Common myeloid progenitor, CD34-positive (primary cell): ENCODE results near the gene ZBTB45.

Experiments used
- CTCF ChIA-PET: fragments of 350-600 bp; sonication (Branson Sonifier 250); formaldehyde crosslinking; loops from one replicate; lab custom pipeline; 2021; ENCODE audit warnings: antibody characterized with exemption; lab: Charles Lee
- POLR2A ChIA-PET: fragments of 350-600 bp; sonication (Branson Sonifier 250); formaldehyde crosslinking; loops from one replicate; lab custom pipeline; 2021; ENCODE audit warnings: antibody characterized with exemption; lab: Charles Lee
- DNase-seq, 3 donors: peaks; one replicate each; pipeline versions ENCODE4 v3.0.0 to v3.0.0-alpha.2; 2013
- H3K27ac ChIP-seq, 2 experiments: 1 replicate in 1 of 2; 2 replicates in 1 of 2; pipeline ENCODE4 v1.7.0; 2013; ENCODE audit warnings: inconsistent platforms in 2 of 2, low read length in 2 of 2, mild to moderate bottlenecking in 2 of 2, low read depth in 1 of 2, moderate library complexity in 1 of 2; ENCODE audit not compliant: severe bottlenecking in 2 of 2, insufficient read depth in 1 of 2, poor library complexity in 1 of 2
- H3K27me3 ChIP-seq, 5 experiments: replicated peaks in 2 of 5; 1 replicate in 3 of 5; 2 replicates in 2 of 5; pipeline versions ENCODE4 v1.6.1 to v1.7.0; 2013; ENCODE audit warnings: low read length in 4 of 5, mild to moderate bottlenecking in 2 of 5, moderate library complexity in 2 of 5, inconsistent platforms in 1 of 5; ENCODE audit not compliant: insufficient read depth in 5 of 5, control insufficient read depth in 4 of 5
- H3K36me3 ChIP-seq, 4 experiments: 1 replicate in 2 of 4; 2 replicates in 2 of 4; pipeline versions ENCODE4 v1.6.1 to v1.7.0; 2013; ENCODE audit warnings: low read length in 3 of 4, control low read depth in 1 of 4, mild to moderate bottlenecking in 1 of 4; ENCODE audit not compliant: control insufficient read depth in 4 of 4, insufficient read depth in 4 of 4
- H3K4me1 ChIP-seq, 4 experiments: 1 replicate in 3 of 4; 2 replicates in 1 of 4; pipeline versions ENCODE4 v1.6.1 to v1.7.1; 2013; ENCODE audit warnings: low read length in 3 of 4, mild to moderate bottlenecking in 3 of 4, control low read depth in 1 of 4, inconsistent platforms in 1 of 4, moderate library complexity in 1 of 4; ENCODE audit not compliant: control insufficient read depth in 4 of 4, insufficient read depth in 4 of 4; ENCODE audit errors: control extremely low read depth in 1 of 4
- H3K4me3 ChIP-seq, 7 experiments: 1 replicate in 4 of 7; 2 replicates in 3 of 7; pipeline versions ENCODE4 v1.5.1 to v1.7.0; 2013; ENCODE audit warnings: mild to moderate bottlenecking in 7 of 7, low read length in 6 of 7, moderate library complexity in 6 of 7, inconsistent platforms in 2 of 7, low read depth in 2 of 7, control low read depth in 1 of 7; ENCODE audit not compliant: insufficient read depth in 4 of 7, control insufficient read depth in 1 of 7; ENCODE audit errors: extremely low read depth in 1 of 7
- H3K9me3 ChIP-seq, 5 experiments: 1 replicate in 4 of 5; 2 replicates in 1 of 5; pipeline versions ENCODE4 v1.6.1 to v1.7.1; 2013; ENCODE audit warnings: low read length in 4 of 5, mild to moderate bottlenecking in 2 of 5, inconsistent platforms in 1 of 5, low read depth in 1 of 5, moderate library complexity in 1 of 5; ENCODE audit not compliant: control insufficient read depth in 4 of 5, insufficient read depth in 2 of 5; ENCODE audit errors: control extremely low read depth in 1 of 5
- WGBS: methylation state at CpG from one replicate; pipeline ENCODE4 v1.1.5; 2013; ENCODE audit not compliant: insufficient coverage; 5-methylcytosine and 5-hydroxymethylcytosine counted together

ZBTB45 gene

DNA sequence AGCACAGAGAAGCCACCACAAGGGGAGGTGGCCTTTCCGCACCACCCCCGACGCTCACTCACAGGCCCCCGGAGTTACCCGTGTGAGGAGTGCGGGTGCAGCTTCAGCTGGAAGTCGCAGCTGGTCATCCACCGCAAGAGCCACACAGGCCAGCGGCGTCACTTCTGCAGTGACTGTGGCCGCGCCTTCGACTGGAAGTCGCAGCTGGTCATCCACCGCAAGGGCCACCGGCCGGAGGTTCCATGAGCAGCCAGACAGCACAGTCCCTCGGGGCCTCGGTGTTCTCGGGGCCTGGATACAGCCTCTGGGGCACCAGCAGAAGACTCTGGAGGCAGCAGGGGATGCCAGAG is 39.2 kb downstream of the ZBTB45 start:
- peaks cover 0 to 31% (median 12%) of the 10 kb centered on the region in 4 experiments for H3K36me3 ChIP-seq
- peaks cover 3 to 13% (median 12%) of the 10 kb centered on the region in 4 experiments for H3K4me1 ChIP-seq
- H3K27ac ChIP-seq, result no peak overlapping the region
- 93% methylated on average over 20 of the region's 20 CpGs for WGBS
- no peaks in the 10 kb centered on the region for H3K9me3 ChIP-seq
- no peaks in the 10 kb centered on the region for H3K27me3 ChIP-seq
- CTCF ChIA-PET, result interaction anchor here (1.0 kb wide), 1 partner anchor 100 kb away, joined by 4 read pairs; no protein-coding TSS in a partner anchor
- no peak for DNase-seq
- H3K4me3 ChIP-seq, result no peak overlapping the region
- POLR2A ChIA-PET, result no interaction called here

DNA sequence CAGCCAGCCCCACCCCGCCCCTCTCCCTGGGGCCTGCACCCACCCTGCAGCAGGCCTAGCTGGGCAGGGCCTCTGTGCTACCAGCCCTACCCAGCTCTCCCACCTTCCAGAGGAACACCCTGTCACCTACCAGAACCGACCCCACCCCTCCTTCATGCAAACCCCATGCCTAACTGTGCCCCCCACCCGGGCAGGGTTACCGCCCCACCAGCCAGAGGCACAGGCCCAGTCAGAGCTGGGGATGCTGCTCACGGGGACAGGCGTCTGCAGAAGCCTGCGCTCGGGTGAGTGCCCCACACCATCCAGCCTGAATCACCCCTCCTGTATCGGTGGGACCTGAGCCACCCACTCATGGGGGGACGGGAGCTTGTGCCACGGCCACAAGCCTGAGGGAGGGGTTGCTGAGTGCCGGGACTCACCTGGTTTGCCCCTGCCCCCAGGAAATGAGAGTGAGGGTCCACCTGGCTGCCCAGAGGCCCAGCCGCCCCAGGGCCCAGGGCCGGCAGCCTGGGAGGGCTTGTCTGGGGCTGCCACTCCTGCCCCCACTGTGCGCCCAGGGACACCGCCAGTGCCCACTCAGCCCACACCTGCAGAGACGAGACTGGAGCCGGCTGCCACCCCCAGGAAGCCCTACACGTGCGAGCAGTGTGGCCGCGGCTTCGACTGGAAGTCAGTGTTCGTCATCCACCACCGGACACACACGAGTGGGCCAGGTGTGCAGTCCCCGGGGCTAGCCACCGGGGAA is 39.7 kb downstream of the ZBTB45 start:
- 94% methylated on average over 23 of the region's 28 CpGs for WGBS
- ChIA-PET CTCF (no interaction called here), POLR2A (no interaction called here)
- H3K4me3 ChIP-seq, result no peak overlapping the region
- no peak overlapping the region for H3K27ac ChIP-seq
- no peaks in the 10 kb centered on the region for H3K27me3 ChIP-seq
- DNase-seq, result no peak
- no peaks in the 10 kb centered on the region for H3K9me3 ChIP-seq
- peaks cover 7 to 19% (median 18%) of the 10 kb centered on the region in 4 experiments for H3K4me1 ChIP-seq
- H3K36me3 ChIP-seq, result peaks cover 0 to 31% (median 12%) of the 10 kb centered on the region in 4 experiments

- WGBS, result 100% methylated on average over 7 of the region's 7 CpGs
- H3K4me3 ChIP-seq, result no peak overlapping the region
- H3K36me3 ChIP-seq, result peaks cover 0 to 31% (median 12%) of the 10 kb centered on the region in 4 experiments
- ChIA-PET CTCF (interaction anchor here (1.1 to 1.4 kb wide), 3 partner anchors 11 to 91 kb away, joined by 3 to 4 read pairs (median 4); no protein-coding TSS in a partner anchor), POLR2A (no interaction called here)
- H3K27ac ChIP-seq, result no peak overlapping the region
- H3K9me3 ChIP-seq, result no peaks in the 10 kb centered on the region
- no peak for DNase-seq
- H3K27me3 ChIP-seq, result no peaks in the 10 kb centered on the region
- peaks cover 7 to 24% (median 21%) of the 10 kb centered on the region in 4 experiments for H3K4me1 ChIP-seq
Observed at GRCh38 chr19:58479303-58479702, 40.3 kb downstream of the ZBTB45 start.

DNA sequence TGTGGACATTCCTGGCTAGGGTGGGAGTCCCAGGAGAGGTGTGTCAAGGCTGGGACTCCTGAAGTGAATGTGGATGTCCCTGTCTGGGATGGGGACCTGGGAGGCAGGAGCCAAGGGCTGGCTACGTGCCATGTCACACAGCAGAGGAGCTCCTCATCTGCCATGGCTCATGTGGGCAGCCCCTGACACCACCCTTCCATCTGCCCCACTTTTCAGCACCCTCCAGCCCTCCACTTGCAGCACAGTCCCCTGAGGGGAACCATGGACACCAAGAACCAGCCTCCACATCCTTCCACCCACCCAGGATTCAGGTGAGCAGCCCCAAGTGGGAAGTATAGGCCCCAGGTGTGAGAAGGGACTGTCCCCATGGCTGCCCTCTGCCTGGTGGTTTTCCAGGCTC is 41.7 kb downstream of the ZBTB45 start:
- ChIA-PET POLR2A (no interaction called here), CTCF (interaction anchor here (1.1 to 1.6 kb wide), 4 partner anchors 18 to 89 kb away, joined by 3 to 6 read pairs (median 4); no protein-coding TSS in a partner anchor)
- H3K4me3 ChIP-seq, result no peak overlapping the region
- H3K4me1 ChIP-seq, result peaks cover 7 to 25% (median 21%) of the 10 kb centered on the region in 4 experiments
- H3K9me3 ChIP-seq, result no peaks in the 10 kb centered on the region
- H3K27ac ChIP-seq, result no peak overlapping the region
- WGBS, result no CpG with 5 or more reads among the region's 1 CpG
- peaks cover 0 to 40% (median 18%) of the 10 kb centered on the region in 4 experiments for H3K36me3 ChIP-seq
- DNase-seq, result no peak
- H3K27me3 ChIP-seq, result no peaks in the 10 kb centered on the region

GRCh38 chr19:58477130-58477529 is 42.5 kb downstream of the ZBTB45 start:
- H3K27ac ChIP-seq, result peak overlapping the region in 1 of 2 experiments; percentile 88
- WGBS, result 89% methylated on average over 10 of the region's 15 CpGs
- peaks cover 7 to 25% (median 21%) of the 10 kb centered on the region in 4 experiments for H3K4me1 ChIP-seq

DNA sequence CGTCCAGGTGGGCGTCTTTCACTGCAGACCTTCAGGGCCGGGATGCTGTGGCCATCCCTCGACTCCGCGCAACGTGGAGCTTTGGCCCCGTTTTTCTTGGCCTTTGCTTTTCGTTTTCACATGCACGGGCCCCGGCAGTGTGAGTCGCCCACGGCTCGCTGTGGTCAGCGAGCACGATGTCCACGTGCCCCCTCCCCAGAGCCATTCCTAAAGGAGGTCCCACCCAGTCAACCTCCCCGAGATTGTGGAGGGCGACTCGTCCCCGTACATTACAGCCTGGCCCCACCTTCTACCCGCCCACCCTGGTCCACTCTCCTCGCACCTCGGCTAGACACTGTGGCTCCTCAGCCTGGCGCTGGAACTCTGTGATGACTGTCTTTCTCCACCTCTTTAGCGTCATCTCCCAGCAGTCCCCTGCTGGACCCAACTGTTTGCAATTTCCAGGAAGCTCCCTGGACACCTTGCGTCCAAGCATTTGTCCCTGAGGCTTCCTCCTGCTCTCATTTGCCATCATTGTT is 43.1 kb downstream of the ZBTB45 start:
- CTCF ChIA-PET, result interaction anchor here (0.7 to 1.6 kb wide), 3 partner anchors 17 to 42 kb away, joined by 3 to 6 read pairs (median 3); no protein-coding TSS in a partner anchor

More at GRCh38 chr19:58477130-58477529, 42.5 kb downstream of the ZBTB45 start:
- DNase-seq, result no peak
- CTCF ChIA-PET, result interaction anchor here (0.7 to 1.6 kb wide), 3 partner anchors 16 to 42 kb away, joined by 3 to 6 read pairs (median 3); no protein-coding TSS in a partner anchor
- Histone ChIP-seq H3K9me3 (no peaks in the 10 kb centered on the region), H3K27me3 (no peaks in the 10 kb centered on the region), H3K36me3 (peaks cover 0 to 42% (median 22%) of the 10 kb centered on the region in 4 experiments), H3K4me3 (peak overlapping the region in 4 of 7 experiments; percentile 74 to 89 (median 82))
- POLR2A ChIA-PET, result interaction anchor here (1.4 kb wide), 1 partner anchor 115 kb away, joined by 3 read pairs; the partner anchor contains the start of gene ZNF497

More for the DNA sequence above, 43.1 kb downstream of the ZBTB45 start:
- H3K4me3 ChIP-seq, result peak overlapping the region; percentile 29 to 89 (median 75)
- peaks cover 7 to 25% (median 21%) of the 10 kb centered on the region in 4 experiments for H3K4me1 ChIP-seq
- no peaks in the 10 kb centered on the region for H3K9me3 ChIP-seq
- H3K36me3 ChIP-seq, result peaks cover 0 to 45% (median 25%) of the 10 kb centered on the region in 4 experiments
- POLR2A ChIA-PET, result interaction anchor here (0.6 to 1.4 kb wide), 2 partner anchors 88 to 114 kb away, joined by 3 to 5 read pairs; partner anchors contain the start of gene ZNF497
- DNase-seq, result peak in 1 of 3 donors; percentile 14
- WGBS, result 4% methylated on average over 20 of the region's 27 CpGs
- H3K27ac ChIP-seq, result peak overlapping the region; percentile 72 to 88
- no peaks in the 10 kb centered on the region for H3K27me3 ChIP-seq
